DMS53 treated with DMSO at 0.1 percent for 48 hours (cell line): Measurements from ENCODE around the gene WNT2B.

Experiments
- DNase-seq: peaks from one replicate; lab custom pipeline; 2025; ENCODE audit not compliant: unreplicated experiment; lab: John Stamatoyannopoulos, UW

The WNT2B gene

GRCh38 chr1:112565800-112566199, 57.0 kb downstream of the WNT2B start:
- no peak for DNase-seq

- no peak for DNase-seq
Measured at GRCh38 chr1:112575154-112575804, 66.5 kb downstream of the WNT2B start.

- DNase-seq = no peak
Measured at GRCh38 chr1:112576240-112576639, 67.5 kb downstream of the WNT2B start.
